ENCODE data around the gene ADGRL3.
"Not testable (repeated sequence)": the region's sequence is repeated elsewhere in the genome, so short reads cannot be mapped to it uniquely, and the experiment has no call there.

The ADGRL3 gene

GRCh38 chr4:61478340-61478739 is 278.2 kb downstream of the ADGRL3 start:
- no peak for DNase-seq (ENCODE audit: low read depth in 3 of 3, low spot score in 1 of 3)

GRCh38 chr4:61485056-61485455 is 284.9 kb downstream of the ADGRL3 start:
- no peak for DNase-seq (ENCODE audit: low read depth in 3 of 3, low spot score in 1 of 3)

GRCh38 chr4:61489927-61490326 is 289.8 kb downstream of the ADGRL3 start:
- DNase-seq (ENCODE audit: low read depth in 3 of 3, low spot score in 1 of 3): no peak

- no peak for DNase-seq (ENCODE audit: low read depth in 3 of 3, low spot score in 1 of 3)
Measured at GRCh38 chr4:61493041-61493440, 292.9 kb downstream of the ADGRL3 start.

GRCh38 chr4:61493470-61493869 is 293.3 kb downstream of the ADGRL3 start:
- no peak for DNase-seq (ENCODE audit: low read depth in 3 of 3, low spot score in 1 of 3)

GRCh38 chr4:61500883-61501282 is 300.8 kb downstream of the ADGRL3 start:
- DNase-seq (ENCODE audit: low read depth in 3 of 3, low spot score in 1 of 3): no peak

GRCh38 chr4:61501812-61502211 is 301.7 kb downstream of the ADGRL3 start:
- no peak for DNase-seq (ENCODE audit: low read depth in 3 of 3, low spot score in 1 of 3)

- no peak for DNase-seq (ENCODE audit: low read depth in 3 of 3, low spot score in 1 of 3)
Measured at GRCh38 chr4:61505773-61506685, 305.9 kb downstream of the ADGRL3 start.

- no peak for DNase-seq (ENCODE audit: low read depth in 3 of 3, low spot score in 1 of 3)
Measured at GRCh38 chr4:61507091-61507490, 307.0 kb downstream of the ADGRL3 start.

GRCh38 chr4:61509721-61510241 is 309.7 kb downstream of the ADGRL3 start:
- not testable (repeated sequence) for DNase-seq (ENCODE audit: low read depth in 3 of 3, low spot score in 1 of 3)

GRCh38 chr4:61511716-61512488 is 311.8 kb downstream of the ADGRL3 start:
- no peak for DNase-seq (ENCODE audit: low read depth in 3 of 3, low spot score in 1 of 3)

GRCh38 chr4:61514991-61515390 is 314.9 kb downstream of the ADGRL3 start:
- no peak for DNase-seq (ENCODE audit: low read depth in 3 of 3, low spot score in 1 of 3)

GRCh38 chr4:61517144-61517543 is 317.0 kb downstream of the ADGRL3 start:
- DNase-seq (ENCODE audit: low read depth in 3 of 3, low spot score in 1 of 3): no peak

- no peak for DNase-seq (ENCODE audit: low read depth in 3 of 3, low spot score in 1 of 3)
Measured at GRCh38 chr4:61520166-61520565, 320.0 kb downstream of the ADGRL3 start.

- DNase-seq (ENCODE audit: low read depth in 3 of 3, low spot score in 1 of 3): no peak
Measured at GRCh38 chr4:61520681-61521160, 320.6 kb downstream of the ADGRL3 start.

GRCh38 chr4:61521451-61521850 is 321.3 kb downstream of the ADGRL3 start:
- DNase-seq (ENCODE audit: low read depth in 3 of 3, low spot score in 1 of 3): no peak

- DNase-seq (ENCODE audit: low read depth in 3 of 3, low spot score in 1 of 3): no peak
Measured at GRCh38 chr4:61522312-61522711, 322.2 kb downstream of the ADGRL3 start.

GRCh38 chr4:61527888-61528287 is 327.8 kb downstream of the ADGRL3 start:
- DNase-seq (ENCODE audit: low read depth in 3 of 3, low spot score in 1 of 3): no peak

GRCh38 chr4:61528595-61528994 is 328.5 kb downstream of the ADGRL3 start:
- DNase-seq (ENCODE audit: low read depth in 3 of 3, low spot score in 1 of 3): no peak

GRCh38 chr4:61531188-61531587 is 331.1 kb downstream of the ADGRL3 start:
- no peak for DNase-seq (ENCODE audit: low read depth in 3 of 3, low spot score in 1 of 3)

- no peak for DNase-seq (ENCODE audit: low read depth in 3 of 3, low spot score in 1 of 3)
Measured at GRCh38 chr4:61532336-61533000, 332.3 kb downstream of the ADGRL3 start.
